Measurements from ENCODE around the gene PLEKHA5. TPM values are rescaled to one million over a fixed set of nuclear protein-coding genes. Genes with fewer than 3 reads are reported as not detected.

The PLEKHA5 gene
- total RNA-seq, 4 donors from 2014 or later: 25.8 to 65.5 (median 34.1) TPM

GRCh38 chr12:19236656-19237055 lies 107.1 kb downstream of the PLEKHA5 start:
- Histone ChIP-seq H3K4me1 (peaks cover 24% of the 10 kb centered on the region), H3K27me3 (no peaks in the 10 kb centered on the region), H3K36me3 (no peaks in the 10 kb centered on the region), H3K27ac (no peak overlapping the region), H3K9me3 (no peaks in the 10 kb centered on the region), H3K4me3 (no peak overlapping the region)
- no peak for DNase-seq (ENCODE audit: low spot score in 2 of 2)
- TF ChIP-seq EP300 (IDR thresholded peaks at IDR 0.05) (no peak), CTCF (IDR thresholded peaks at IDR 0.05) (no peak), POLR2A (IDR thresholded peaks at IDR 0.05) (no peak), POLR2AphosphoS5 (IDR thresholded peaks at IDR 0.05) (no peak)
- 36% methylated on average over 3 of the region's 3 CpGs for WGBS

GRCh38 chr12:19238540-19238939 lies 109.0 kb downstream of the PLEKHA5 start:
- Histone ChIP-seq H3K9me3 (no peaks in the 10 kb centered on the region), H3K27ac (no peak overlapping the region), H3K36me3 (no peaks in the 10 kb centered on the region), H3K4me3 (no peak overlapping the region), H3K27me3 (no peaks in the 10 kb centered on the region), H3K4me1 (peaks cover 28% of the 10 kb centered on the region)
- WGBS: 92% methylated on average over 3 of the region's 3 CpGs
- TF ChIP-seq POLR2AphosphoS5 (IDR thresholded peaks at IDR 0.05) (no peak), EP300 (IDR thresholded peaks at IDR 0.05) (no peak), POLR2A (IDR thresholded peaks at IDR 0.05) (no peak), CTCF (IDR thresholded peaks at IDR 0.05) (no peak)
- DNase-seq (ENCODE audit: low spot score in 2 of 2): no peak

GRCh38 chr12:19239102-19239501 lies 109.6 kb downstream of the PLEKHA5 start:
- H3K27me3 ChIP-seq: no peaks in the 10 kb centered on the region
- no peak for DNase-seq (ENCODE audit: low spot score in 2 of 2)
- TF ChIP-seq POLR2A (IDR thresholded peaks at IDR 0.05): no peak
- no peak overlapping the region for H3K4me3 ChIP-seq
- 70% methylated on average over 5 of the region's 5 CpGs for WGBS
- no peak overlapping the region for H3K27ac ChIP-seq
- H3K36me3 ChIP-seq: no peaks in the 10 kb centered on the region
- H3K9me3 ChIP-seq: no peaks in the 10 kb centered on the region
- H3K4me1 ChIP-seq: peaks cover 25% of the 10 kb centered on the region

GRCh38 chr12:19239616-19240234 lies 110.2 kb downstream of the PLEKHA5 start:
- 65% methylated on average over 6 of the region's 6 CpGs for WGBS
- no peak for DNase-seq (ENCODE audit: low spot score in 2 of 2)
- H3K27me3 ChIP-seq: no peaks in the 10 kb centered on the region
- no peak overlapping the region for H3K27ac ChIP-seq
- no peaks in the 10 kb centered on the region for H3K36me3 ChIP-seq
- peaks cover 23% of the 10 kb centered on the region for H3K4me1 ChIP-seq
- H3K9me3 ChIP-seq: no peaks in the 10 kb centered on the region
- no peak overlapping the region for H3K4me3 ChIP-seq
- no peak for TF ChIP-seq POLR2AphosphoS5 (IDR thresholded peaks at IDR 0.05)
- TF ChIP-seq EP300 (IDR thresholded peaks at IDR 0.05): no peak
- TF ChIP-seq CTCF (IDR thresholded peaks at IDR 0.05): no peak
- no peak for TF ChIP-seq POLR2A (IDR thresholded peaks at IDR 0.05)

GRCh38 chr12:19242581-19242980 lies 113.0 kb downstream of the PLEKHA5 start:
- H3K4me1 ChIP-seq: peaks cover 8% of the 10 kb centered on the region
- no peaks in the 10 kb centered on the region for H3K9me3 ChIP-seq
- no peak overlapping the region for H3K27ac ChIP-seq
- no peaks in the 10 kb centered on the region for H3K36me3 ChIP-seq
- TF ChIP-seq CTCF (IDR thresholded peaks at IDR 0.05): no peak
- no peak for TF ChIP-seq POLR2A (IDR thresholded peaks at IDR 0.05)
- TF ChIP-seq EP300 (IDR thresholded peaks at IDR 0.05): no peak
- no peak overlapping the region for H3K4me3 ChIP-seq
- no peaks in the 10 kb centered on the region for H3K27me3 ChIP-seq
- DNase-seq (ENCODE audit: low spot score in 2 of 2): no peak

GRCh38 chr12:19243551-19243950 lies 114.0 kb downstream of the PLEKHA5 start:
- Histone ChIP-seq H3K27ac (no peak overlapping the region), H3K4me3 (no peak overlapping the region), H3K4me1 (peaks cover 8% of the 10 kb centered on the region), H3K36me3 (no peaks in the 10 kb centered on the region), H3K9me3 (no peaks in the 10 kb centered on the region), H3K27me3 (no peaks in the 10 kb centered on the region)
- no peak for DNase-seq (ENCODE audit: low spot score in 2 of 2)
- TF ChIP-seq POLR2A (IDR thresholded peaks at IDR 0.05) (no peak), CTCF (IDR thresholded peaks at IDR 0.05) (no peak), POLR2AphosphoS5 (IDR thresholded peaks at IDR 0.05) (no peak), EP300 (IDR thresholded peaks at IDR 0.05) (no peak)
- WGBS: 68% methylated on average over 2 of the region's 2 CpGs
